Measurements from ENCODE around the gene MSL1. TPM values are rescaled to one million over a fixed set of nuclear protein-coding genes. Genes with fewer than 3 reads are reported as not detected.

MSL1 gene
- total and polyA plus RNA-seq, 2 of the 13 experiments (the other 11 are each of a cell fraction or from before 2014, with no cell fraction given) = 63.8 to 88.5 TPM

- TF ChIP-seq ZNF609 (CRISPR knock-in tag; IDR thresholded peaks at IDR 0.05; ENCODE audit: borderline replicate concordance) = peak; percentile 7; the same call in 1 of the 2 replicates
- peak; percentile 11 for TF ChIP-seq YY1 (IDR thresholded peaks at IDR 0.05; ENCODE audit: insufficient read depth, insufficient replicate concordance, low read depth, low read length)
- peak; percentile 4; the same call in 1 of the 2 replicates for TF ChIP-seq ZBED4 (CRISPR knock-in tag; IDR thresholded peaks at IDR 0.05; ENCODE audit: borderline replicate concordance)
- TF ChIP-seq ZNF761 (CRISPR knock-in tag; conservative IDR thresholded peaks at IDR 0.05) = no peak
- TF ChIP-seq UBTF (CRISPR knock-in tag; IDR thresholded peaks at IDR 0.05) = peak; percentile 55; the same call in 1 of the 2 replicates
- no peak for TF ChIP-seq MAF1 (CRISPR knock-in tag; IDR thresholded peaks at IDR 0.05; ENCODE audit: borderline replicate concordance)
- TF ChIP-seq ZBTB25 (CRISPR knock-in tag; IDR thresholded peaks at IDR 0.05) = peak; percentile 3; the same call in 1 of the 2 replicates
- peak; percentile 96 for TF ChIP-seq AGO2 (optimal IDR thresholded peaks at IDR 0.05; ENCODE audit: low read depth, low read length)
- TF ChIP-seq ZNF558 (CRISPR knock-in tag; IDR thresholded peaks at IDR 0.05; ENCODE audit: borderline replicate concordance) = peak; percentile 68; the same call in 1 of the 2 replicates
- 0 out of 2 replicates have a peak, but pooled peaks have one; percentile 8 for TF ChIP-seq ZNF639 (CRISPR knock-in tag; conservative IDR thresholded peaks at IDR 0.05)
- TF ChIP-seq ZSCAN31 (CRISPR knock-in tag; IDR thresholded peaks at IDR 0.05; ENCODE audit: low read depth) = 0 out of 2 replicates have a peak, but pooled peaks have one; percentile 47
- no peak for TF ChIP-seq GATAD1 (CRISPR knock-in tag; IDR thresholded peaks at IDR 0.05)
- no peak for TF ChIP-seq ZNF468 (CRISPR knock-in tag; IDR thresholded peaks at IDR 0.05)
These were observed 596 bp downstream of the MSL1 start (continued) for GRCh38 chr17:40122136-40122998.
